Measurements from ENCODE around the gene FOXL2.

FOXL2 gene

DNA sequence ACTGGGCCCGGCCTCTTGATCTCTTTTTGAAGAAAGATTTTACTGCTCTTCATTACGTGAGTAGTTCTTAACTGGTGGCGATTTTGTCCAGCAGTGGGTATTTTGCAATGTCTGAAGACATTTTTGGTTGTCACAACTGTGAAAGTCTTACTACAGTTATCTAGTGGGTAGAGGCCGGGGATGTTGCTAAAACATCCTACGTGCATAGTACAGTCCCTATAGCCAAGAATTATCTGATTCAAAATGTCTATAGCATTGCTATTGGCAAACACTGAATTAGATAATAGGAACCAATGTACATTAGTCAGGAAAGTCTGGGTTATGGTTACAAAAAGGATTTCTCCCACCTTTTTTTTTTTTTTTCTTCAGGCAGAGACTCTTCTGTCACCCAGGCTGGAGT, 38.1 kb downstream of the FOXL2 start:
- TF ChIP-seq, protein P1, sequence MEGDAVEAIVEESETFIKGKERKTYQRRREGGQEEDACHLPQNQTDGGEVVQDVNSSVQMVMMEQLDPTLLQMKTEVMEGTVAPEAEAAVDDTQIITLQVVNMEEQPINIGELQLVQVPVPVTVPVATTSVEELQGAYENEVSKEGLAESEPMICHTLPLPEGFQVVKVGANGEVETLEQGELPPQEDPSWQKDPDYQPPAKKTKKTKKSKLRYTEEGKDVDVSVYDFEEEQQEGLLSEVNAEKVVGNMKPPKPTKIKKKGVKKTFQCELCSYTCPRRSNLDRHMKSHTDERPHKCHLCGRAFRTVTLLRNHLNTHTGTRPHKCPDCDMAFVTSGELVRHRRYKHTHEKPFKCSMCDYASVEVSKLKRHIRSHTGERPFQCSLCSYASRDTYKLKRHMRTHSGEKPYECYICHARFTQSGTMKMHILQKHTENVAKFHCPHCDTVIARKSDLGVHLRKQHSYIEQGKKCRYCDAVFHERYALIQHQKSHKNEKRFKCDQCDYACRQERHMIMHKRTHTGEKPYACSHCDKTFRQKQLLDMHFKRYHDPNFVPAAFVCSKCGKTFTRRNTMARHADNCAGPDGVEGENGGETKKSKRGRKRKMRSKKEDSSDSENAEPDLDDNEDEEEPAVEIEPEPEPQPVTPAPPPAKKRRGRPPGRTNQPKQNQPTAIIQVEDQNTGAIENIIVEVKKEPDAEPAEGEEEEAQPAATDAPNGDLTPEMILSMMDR (IDR thresholded peaks at IDR 0.05; ENCODE audit: low read length, missing control alignments) = no peak
- DNase-seq (ENCODE audit: low read depth) = no peak
- no peak overlapping the region for H3K4me3 ChIP-seq (replicated peaks; ENCODE audit: low read depth, low read length)

DNA sequence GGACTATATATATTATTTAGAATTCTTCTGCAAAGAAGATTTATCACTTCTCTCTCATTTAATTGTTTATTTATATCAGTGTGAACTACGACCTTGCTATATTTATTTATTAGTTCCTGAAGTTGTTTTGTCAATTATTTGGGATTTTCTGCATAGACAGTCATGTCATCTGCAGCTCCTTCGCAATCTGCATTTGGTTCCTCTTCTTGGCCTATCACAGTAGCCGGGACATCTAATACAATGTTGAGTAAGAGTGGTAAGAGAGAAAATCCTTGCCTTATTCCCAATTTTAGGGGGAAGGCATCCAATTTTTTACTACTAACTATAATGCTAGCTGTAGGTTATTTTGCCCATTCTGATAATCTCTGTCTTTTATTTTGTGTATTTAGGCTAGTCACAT, 39.4 kb downstream of the FOXL2 start:
- no peak for DNase-seq (ENCODE audit: low read depth)
- TF ChIP-seq, protein P1 (IDR thresholded peaks at IDR 0.05; ENCODE audit: low read length, missing control alignments) = no peak
- H3K4me3 ChIP-seq (replicated peaks; ENCODE audit: low read depth, low read length) = no peak overlapping the region

DNA sequence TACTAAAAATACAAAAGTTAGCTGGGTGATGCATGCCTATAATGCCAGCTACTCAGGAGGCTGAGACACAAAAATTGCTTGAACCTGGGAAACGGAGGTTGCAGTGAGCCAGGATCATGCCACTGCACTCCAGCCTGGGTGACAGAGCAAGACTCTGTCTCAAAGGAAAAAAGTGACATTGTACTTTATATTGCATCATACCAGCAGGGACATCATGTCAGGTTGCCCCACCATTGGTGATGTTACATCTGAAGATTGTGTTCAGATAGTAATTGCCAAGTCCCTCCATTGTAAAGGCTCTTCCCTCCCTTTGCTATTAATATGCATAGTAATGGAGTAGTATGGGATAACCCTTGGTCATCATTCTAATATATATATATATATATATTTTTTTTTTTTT, 44.8 kb downstream of the FOXL2 start:
- no peak for DNase-seq (ENCODE audit: low read depth)
- TF ChIP-seq, protein P1 (IDR thresholded peaks at IDR 0.05; ENCODE audit: low read length, missing control alignments) = no peak
- H3K4me3 ChIP-seq (replicated peaks; ENCODE audit: low read depth, low read length) = no peak overlapping the region

DNA sequence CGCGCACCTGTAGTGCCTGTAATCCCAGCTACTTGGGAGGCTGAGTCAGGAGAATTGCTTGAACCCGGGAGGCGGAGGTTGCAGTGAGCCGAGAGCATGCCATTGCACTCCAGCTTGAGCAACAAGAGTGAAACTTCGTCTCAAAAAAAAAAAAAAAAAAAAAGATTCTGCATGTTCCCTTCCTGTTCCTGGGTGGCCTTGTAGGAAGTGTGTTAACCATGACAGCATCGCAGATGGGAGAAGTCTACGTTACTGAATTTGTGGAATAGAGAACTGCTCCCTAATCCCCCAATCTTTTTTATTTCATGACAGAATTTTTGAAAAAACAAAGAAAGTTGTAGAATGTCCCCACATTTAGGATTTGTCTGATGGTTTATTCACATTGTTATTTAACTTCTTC, 45.4 kb downstream of the FOXL2 start:
- no peak for DNase-seq (ENCODE audit: low read depth)
- TF ChIP-seq, protein P1 (IDR thresholded peaks at IDR 0.05; ENCODE audit: low read length, missing control alignments) = no peak
- no peak overlapping the region for H3K4me3 ChIP-seq (replicated peaks; ENCODE audit: low read depth, low read length)

DNA sequence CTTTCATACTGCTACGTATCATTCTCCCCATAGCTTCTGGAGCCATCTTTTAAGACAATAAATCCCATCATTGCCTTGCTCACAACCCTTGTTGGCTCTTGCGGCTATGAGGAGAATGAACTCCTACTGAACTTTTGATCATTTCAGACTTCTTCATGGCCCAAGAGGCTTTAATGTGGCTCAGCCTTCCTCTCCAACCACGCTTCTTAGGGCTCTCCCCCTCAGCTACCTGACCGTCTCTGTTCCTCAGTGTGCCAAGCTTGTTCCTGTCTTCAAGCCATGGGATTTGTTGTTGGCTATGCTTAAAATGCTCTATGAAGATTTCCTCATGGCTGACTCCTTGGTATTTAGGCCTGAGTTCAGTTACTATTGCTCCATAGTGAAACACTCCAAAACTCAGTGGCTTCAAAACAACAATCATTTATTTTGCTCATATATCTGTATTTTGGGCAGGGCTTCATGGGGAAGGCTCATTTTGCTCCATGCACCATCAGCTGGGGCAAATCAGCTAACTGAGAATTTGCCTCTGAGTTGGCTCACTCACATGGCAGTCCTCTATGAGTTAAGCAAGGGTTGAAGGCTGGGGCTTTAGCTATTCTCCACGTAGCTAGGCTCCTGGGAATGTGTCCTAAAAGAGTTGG, 47.5 kb downstream of the FOXL2 start:
- no peak for DNase-seq (ENCODE audit: low read depth)
- H3K4me3 ChIP-seq (replicated peaks; ENCODE audit: low read depth, low read length) = no peak overlapping the region
- TF ChIP-seq, protein P1 (IDR thresholded peaks at IDR 0.05; ENCODE audit: low read length, missing control alignments) = no peak

DNA sequence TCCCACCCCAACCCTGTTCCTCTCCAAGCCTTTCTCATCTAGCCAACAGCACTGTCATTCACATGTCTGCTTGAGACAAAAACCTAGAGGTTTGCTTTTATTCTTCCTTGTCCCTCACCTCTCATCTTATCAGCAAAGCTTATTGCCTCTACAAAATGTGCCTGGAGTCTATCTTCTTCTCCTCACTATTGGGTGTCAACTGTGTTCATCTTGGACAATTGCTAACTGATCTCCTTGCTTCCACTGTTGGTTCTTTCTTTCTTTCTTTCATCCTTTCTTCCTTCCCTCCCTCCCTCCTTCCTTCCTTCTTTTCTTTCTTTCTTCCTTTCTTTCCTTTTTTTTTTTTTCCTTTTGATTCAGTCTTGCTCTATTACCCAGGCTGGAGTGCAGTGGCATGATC, 48.2 kb downstream of the FOXL2 start:
- DNase-seq (ENCODE audit: low read depth) = no peak
- TF ChIP-seq, protein P1 (IDR thresholded peaks at IDR 0.05; ENCODE audit: low read length, missing control alignments) = no peak
- no peak overlapping the region for H3K4me3 ChIP-seq (replicated peaks; ENCODE audit: low read depth, low read length)

DNA sequence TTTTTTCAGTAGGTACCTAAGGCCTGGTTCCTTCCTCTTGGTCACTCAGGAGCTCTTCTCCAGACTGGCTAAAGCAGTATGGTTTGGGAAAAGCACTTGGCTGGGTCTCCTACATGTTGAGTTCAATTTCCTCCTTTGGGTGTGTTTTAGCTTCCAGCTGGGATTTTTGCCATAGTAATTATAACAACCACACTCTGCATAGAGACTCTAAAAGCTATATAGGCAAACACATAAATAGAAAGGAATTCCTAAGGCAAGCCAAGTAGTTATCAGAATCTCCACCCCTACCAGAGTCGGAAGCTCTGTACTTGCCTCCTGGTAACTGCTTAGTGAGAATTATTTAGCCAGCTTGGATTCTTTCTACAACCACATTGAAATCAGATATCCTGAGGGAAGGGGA, 48.6 kb downstream of the FOXL2 start:
- TF ChIP-seq, protein P1 (IDR thresholded peaks at IDR 0.05; ENCODE audit: low read length, missing control alignments) = no peak
- peak; percentile 71 for DNase-seq (ENCODE audit: low read depth)
- no peak overlapping the region for H3K4me3 ChIP-seq (replicated peaks; ENCODE audit: low read depth, low read length)
